GM12878 (cell line): ENCODE data around the gene GALE. TPM values are rescaled to one million over a fixed set of nuclear protein-coding genes. Genes with fewer than 3 reads are reported as not detected.

Experiments
- ATAC-seq: fragments of 200-7000 bp; cut with Tn5 transposase; 3 replicates; pipeline ENCODE4 v1.9.1; 2020; ENCODE audit warnings: mild to moderate bottlenecking, moderate library complexity
- BruUV-seq: library from RNA; stranded (reverse); fragments of 400-500 nt; replicated peaks from 2 replicates; lab custom pipeline; 2021; lab: Mats Ljungman, UMichigan
- CTCF ChIA-PET: fragments of 300-600 bp; sonication (Branson Sonifier 250); formaldehyde crosslinking; extraction: SDS; loops from one replicate; lab custom pipeline; 2021; ENCODE audit warnings: inconsistent platforms; lab: Yijun Ruan, JAX
- POLR2A ChIA-PET: fragments of 350-600 bp; formaldehyde crosslinking; extraction: SDS; loops from one replicate; lab custom pipeline; 2021; ENCODE audit warnings: inconsistent platforms; lab: Charles Lee
- RAD21 ChIA-PET: fragments of 300-600 bp; sonication (Branson Sonifier 250); formaldehyde crosslinking; loops from one replicate; lab custom pipeline; 2023; ENCODE audit warnings: antibody characterized with exemption; ENCODE audit not compliant: unreplicated experiment; lab: Charles Lee
- SMC1A ChIA-PET: fragments of 300-600 bp; sonication (Branson Sonifier 250); formaldehyde crosslinking; loops from one replicate; lab custom pipeline; 2023; ENCODE audit not compliant: unreplicated experiment, uncharacterized antibody; lab: Charles Lee
- DNase-seq: peaks from one replicate; pipeline ENCODE4 v3.0.0-alpha.2; 2011; ENCODE audit warnings: low read depth, low spot score
- FAIRE-seq: peaks from 3 replicates; lab custom pipeline; 2011; peaks lifted over from hg19 to GRCh38; lab: Jason Lieb, UNC
- H2AFZ ChIP-seq: 2 replicates; pipeline ENCODE4 v1.6.0; 2011; ENCODE audit warnings: low read depth, low read length, control low read depth; ENCODE audit not compliant: control insufficient read depth
- H3K27ac ChIP-seq: 2 replicates; pipeline ENCODE4 v1.5.1; 2011; ENCODE audit warnings: control low read depth; ENCODE audit not compliant: control insufficient read depth, insufficient read depth
- H3K27me3 ChIP-seq, 2 experiments: replicated peaks in 1 of 2; 2 replicates each; pipeline versions ENCODE4 v1.6.0 to v1.6.1; 2011; ENCODE audit warnings: low read length in 1 of 2; ENCODE audit not compliant: control insufficient read depth in 2 of 2, insufficient read depth in 2 of 2
- H3K36me3 ChIP-seq, 2 experiments: 2 replicates each; pipeline ENCODE4 v1.5.1; 2011; ENCODE audit warnings: low read length in 1 of 2; ENCODE audit not compliant: control insufficient read depth in 2 of 2, insufficient read depth in 2 of 2
- H3K4me1 ChIP-seq: 2 replicates; pipeline ENCODE4 v1.6.1; 2011; ENCODE audit warnings: mild to moderate bottlenecking, low read length, moderate library complexity, mixed read lengths; ENCODE audit not compliant: control insufficient read depth, insufficient read depth
- H3K4me2 ChIP-seq: 2 replicates; pipeline ENCODE4 v1.6.0; 2011; ENCODE audit warnings: control low read depth; ENCODE audit not compliant: control insufficient read depth, insufficient read depth
- H3K4me3 ChIP-seq: fragments of 200-600 bp; sonication (generic); 2 replicates; pipeline ENCODE4 v1.5.1; 2016
- H3K79me2 ChIP-seq: 2 replicates; pipeline ENCODE4 v1.6.0; 2011; ENCODE audit warnings: low read length; ENCODE audit not compliant: control insufficient read depth, insufficient read depth
- H3K9ac ChIP-seq: 2 replicates; pipeline ENCODE4 v1.8.0; 2011; ENCODE audit warnings: low read length, control low read depth, mixed read lengths; ENCODE audit not compliant: control insufficient read depth, insufficient read depth
- H3K9me3 ChIP-seq: replicated peaks from 3 replicates; pipeline ENCODE4 v1.5.1; 2011; ENCODE audit warnings: mild to moderate bottlenecking, low read length; ENCODE audit not compliant: control insufficient read depth, insufficient read depth
- H4K20me1 ChIP-seq: 2 replicates; pipeline ENCODE4 v1.6.0; 2011; ENCODE audit not compliant: control insufficient read depth, insufficient read depth
- ESRRA ChIP-seq: IDR thresholded peaks from 2 replicates; pipeline ENCODE4 v1.6.1; 2012; ENCODE audit warnings: mild to moderate bottlenecking, low read length, improper control_type of control experiment
- MTA3 ChIP-seq: IDR thresholded peaks from 2 replicates; pipeline ENCODE4 v1.6.1; 2012; ENCODE audit warnings: low read length, inconsistent platforms, borderline replicate concordance
- RELA ChIP-seq: fragments of 450-650 bp; IDR thresholded peaks from 2 replicates; pipeline ENCODE4 v1.8.0; 2014; ENCODE audit warnings: borderline replicate concordance; ENCODE audit not compliant: partially characterized antibody
- SUPT20H ChIP-seq: IDR thresholded peaks from 2 replicates; pipeline ENCODE4 v1.6.1; 2011; ENCODE audit warnings: low read depth, mild to moderate bottlenecking, low read length, moderate library complexity, borderline replicate concordance; ENCODE audit not compliant: control insufficient read depth
- ZNF24 ChIP-seq: fragments of 450-650 bp; IDR thresholded peaks from 2 replicates; pipeline ENCODE4 v1.6.1; 2017; ENCODE audit warnings: antibody characterized with exemption, mild to moderate bottlenecking
- ZNF622 ChIP-seq: fragments of 450-650 bp; IDR thresholded peaks from 2 replicates; pipeline ENCODE4 v1.6.1; 2017; ENCODE audit warnings: mild to moderate bottlenecking, inconsistent platforms
- ZZZ3 ChIP-seq: IDR thresholded peaks from 2 replicates; pipeline ENCODE4 v1.6.1; 2011; ENCODE audit warnings: low read depth; ENCODE audit not compliant: control insufficient read depth, insufficient read length
- WGBS: methylation state at CpG from one replicate; pipeline ENCODE4 v1.1.6; 2016; ENCODE audit warnings: low lambda C conversion rate; ENCODE audit not compliant: insufficient replicate concordance, insufficient coverage; ENCODE audit errors: missing lambda C conversion rate; 5-methylcytosine and 5-hydroxymethylcytosine counted together
- in situ Hi-C: fragments of 300-500 bp; cut with MboI; formaldehyde crosslinking; loops from 9 replicates; pipeline ENCODE4 v1.14.3; 2018; ENCODE audit warnings: mixed read lengths
- intact Hi-C: fragments of 100-400 bp; cut with micrococcal nuclease; formaldehyde crosslinking; loops from one replicate; pipeline ENCODE4 v1.14.2; 2022; ENCODE audit not compliant: unreplicated experiment
- polyA plus RNA-seq, 11 experiments: library from polyadenylated mRNA; depleted of rRNA in 4 of 11; unstranded in 6 of 11; stranded (reverse) in 5 of 11; fragments of >200 nt; fragmentation: Nextera tagmentation in 4 of 11; fragmentation: Illumina TruSeq in 1 of 11; extraction: Ambion mirVana in 4 of 11; extraction: Trizol in 1 of 11; gene quantifications; 1 replicate in 1 of 11; 2 replicates in 10 of 11; pipeline versions ENCODE4 v1.2.1 to v1.2.3, GENCODE V29; 2011 to 2016; ENCODE audit warnings: inconsistent platforms in 2 of 11, missing spikeins in 2 of 11, low read depth in 1 of 11
- total RNA-seq, 4 experiments: library from RNA; depleted of rRNA in 3 of 4; stranded (reverse); fragments of >200 nt in 3 of 4; fragmentation: Illumina TruSeq in 1 of 4; extraction: Trizol in 1 of 4; gene quantifications; 2 replicates each; pipeline versions ENCODE4 v1.2.1 to v1.2.3, GENCODE V29; 2013 to 2021
- TF ChIP-seq, protein P1 (sequence below): fragments of 450-650 bp; IDR thresholded peaks from 2 replicates; pipeline ENCODE4 v1.6.1; 2017; ENCODE audit warnings: mild to moderate bottlenecking, moderate library complexity
- TF ChIP-seq, protein P2 (sequence below): fragments of 450-650 bp; formaldehyde crosslinking; IDR thresholded peaks from 2 replicates; pipeline ENCODE4 v1.4.0; 2020; ENCODE audit warnings: mild to moderate bottlenecking, moderate library complexity

GALE gene
- total and polyA plus RNA-seq, 10 of the 15 experiments (the other 5 are each of a cell fraction or from before 2014, with no cell fraction given), result 4.2 to 93.7 (median 40.4) TPM

DNA sequence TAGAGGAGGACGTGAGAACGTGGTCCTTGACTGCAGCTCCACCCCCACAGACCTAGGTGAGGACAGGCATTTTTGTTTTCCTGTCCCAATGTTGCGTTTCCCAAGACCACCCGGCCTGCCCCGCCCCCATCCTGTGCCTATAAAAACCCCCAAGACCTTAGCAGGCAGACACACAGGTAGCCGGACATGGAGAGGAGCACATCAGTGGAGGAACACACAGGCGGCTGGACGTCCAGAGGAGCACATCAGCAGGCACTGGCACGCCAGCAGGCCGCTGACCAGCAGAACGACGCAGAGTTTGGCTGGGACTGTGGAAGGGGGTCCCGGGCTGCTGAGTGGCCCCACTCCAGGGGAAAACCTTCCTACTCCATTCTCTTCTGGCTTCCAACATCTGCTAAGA is 37.4 kb upstream of the GALE start:
- H3K4me3 ChIP-seq, result peak overlapping the region; percentile 61; the same call in 1 of the 2 replicates
- TF ChIP-seq RELA, result no peak
- TF ChIP-seq ZNF24, result no peak
- no peak for TF ChIP-seq ESRRA
- TF ChIP-seq ZNF622, result no peak
- TF ChIP-seq, protein P1, sequence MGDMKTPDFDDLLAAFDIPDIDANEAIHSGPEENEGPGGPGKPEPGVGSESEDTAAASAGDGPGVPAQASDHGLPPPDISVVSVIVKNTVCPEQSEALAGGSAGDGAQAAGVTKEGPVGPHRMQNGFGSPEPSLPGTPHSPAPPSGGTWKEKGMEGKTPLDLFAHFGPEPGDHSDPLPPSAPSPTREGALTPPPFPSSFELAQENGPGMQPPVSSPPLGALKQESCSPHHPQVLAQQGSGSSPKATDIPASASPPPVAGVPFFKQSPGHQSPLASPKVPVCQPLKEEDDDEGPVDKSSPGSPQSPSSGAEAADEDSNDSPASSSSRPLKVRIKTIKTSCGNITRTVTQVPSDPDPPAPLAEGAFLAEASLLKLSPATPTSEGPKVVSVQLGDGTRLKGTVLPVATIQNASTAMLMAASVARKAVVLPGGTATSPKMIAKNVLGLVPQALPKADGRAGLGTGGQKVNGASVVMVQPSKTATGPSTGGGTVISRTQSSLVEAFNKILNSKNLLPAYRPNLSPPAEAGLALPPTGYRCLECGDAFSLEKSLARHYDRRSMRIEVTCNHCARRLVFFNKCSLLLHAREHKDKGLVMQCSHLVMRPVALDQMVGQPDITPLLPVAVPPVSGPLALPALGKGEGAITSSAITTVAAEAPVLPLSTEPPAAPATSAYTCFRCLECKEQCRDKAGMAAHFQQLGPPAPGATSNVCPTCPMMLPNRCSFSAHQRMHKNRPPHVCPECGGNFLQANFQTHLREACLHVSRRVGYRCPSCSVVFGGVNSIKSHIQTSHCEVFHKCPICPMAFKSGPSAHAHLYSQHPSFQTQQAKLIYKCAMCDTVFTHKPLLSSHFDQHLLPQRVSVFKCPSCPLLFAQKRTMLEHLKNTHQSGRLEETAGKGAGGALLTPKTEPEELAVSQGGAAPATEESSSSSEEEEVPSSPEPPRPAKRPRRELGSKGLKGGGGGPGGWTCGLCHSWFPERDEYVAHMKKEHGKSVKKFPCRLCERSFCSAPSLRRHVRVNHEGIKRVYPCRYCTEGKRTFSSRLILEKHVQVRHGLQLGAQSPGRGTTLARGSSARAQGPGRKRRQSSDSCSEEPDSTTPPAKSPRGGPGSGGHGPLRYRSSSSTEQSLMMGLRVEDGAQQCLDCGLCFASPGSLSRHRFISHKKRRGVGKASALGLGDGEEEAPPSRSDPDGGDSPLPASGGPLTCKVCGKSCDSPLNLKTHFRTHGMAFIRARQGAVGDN, result no peak
- no peak for TF ChIP-seq ZZZ3
- TF ChIP-seq, protein P2, sequence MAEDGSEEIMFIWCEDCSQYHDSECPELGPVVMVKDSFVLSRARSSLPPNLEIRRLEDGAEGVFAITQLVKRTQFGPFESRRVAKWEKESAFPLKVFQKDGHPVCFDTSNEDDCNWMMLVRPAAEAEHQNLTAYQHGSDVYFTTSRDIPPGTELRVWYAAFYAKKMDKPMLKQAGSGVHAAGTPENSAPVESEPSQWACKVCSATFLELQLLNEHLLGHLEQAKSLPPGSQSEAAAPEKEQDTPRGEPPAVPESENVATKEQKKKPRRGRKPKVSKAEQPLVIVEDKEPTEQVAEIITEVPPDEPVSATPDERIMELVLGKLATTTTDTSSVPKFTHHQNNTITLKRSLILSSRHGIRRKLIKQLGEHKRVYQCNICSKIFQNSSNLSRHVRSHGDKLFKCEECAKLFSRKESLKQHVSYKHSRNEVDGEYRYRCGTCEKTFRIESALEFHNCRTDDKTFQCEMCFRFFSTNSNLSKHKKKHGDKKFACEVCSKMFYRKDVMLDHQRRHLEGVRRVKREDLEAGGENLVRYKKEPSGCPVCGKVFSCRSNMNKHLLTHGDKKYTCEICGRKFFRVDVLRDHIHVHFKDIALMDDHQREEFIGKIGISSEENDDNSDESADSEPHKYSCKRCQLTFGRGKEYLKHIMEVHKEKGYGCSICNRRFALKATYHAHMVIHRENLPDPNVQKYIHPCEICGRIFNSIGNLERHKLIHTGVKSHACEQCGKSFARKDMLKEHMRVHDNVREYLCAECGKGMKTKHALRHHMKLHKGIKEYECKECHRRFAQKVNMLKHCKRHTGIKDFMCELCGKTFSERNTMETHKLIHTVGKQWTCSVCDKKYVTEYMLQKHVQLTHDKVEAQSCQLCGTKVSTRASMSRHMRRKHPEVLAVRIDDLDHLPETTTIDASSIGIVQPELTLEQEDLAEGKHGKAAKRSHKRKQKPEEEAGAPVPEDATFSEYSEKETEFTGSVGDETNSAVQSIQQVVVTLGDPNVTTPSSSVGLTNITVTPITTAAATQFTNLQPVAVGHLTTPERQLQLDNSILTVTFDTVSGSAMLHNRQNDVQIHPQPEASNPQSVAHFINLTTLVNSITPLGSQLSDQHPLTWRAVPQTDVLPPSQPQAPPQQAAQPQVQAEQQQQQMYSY (CRISPR knock-in tag), result no peak
- TF ChIP-seq MTA3, result no peak
- TF ChIP-seq SUPT20H, result no peak
- peak overlapping the region; percentile 80 for H3K4me2 ChIP-seq
- H3K36me3 ChIP-seq, result no peaks in the 10 kb centered on the region
- no peaks in the 10 kb centered on the region; the same call in 2 of the 3 replicates for H3K9me3 ChIP-seq
- H3K27me3 ChIP-seq, result no peaks in the 10 kb centered on the region
- ChIA-PET SMC1A (interaction anchor here (1.2 to 1.6 kb wide), 2 partner anchors 10 to 27 kb away, joined by 3 to 8 read pairs; no protein-coding TSS in a partner anchor), RAD21 (interaction anchor here (1.8 kb wide), 1 partner anchor 27 kb away, joined by 14 read pairs; no protein-coding TSS in a partner anchor), CTCF (interaction anchor here (0.7 to 3.7 kb wide), 3 partner anchors 15 to 79 kb away, joined by 3 to 16 read pairs (median 3); no protein-coding TSS in a partner anchor), POLR2A (interaction anchor here (0.7 to 1.9 kb wide), 3 partner anchors 13 to 72 kb away, joined by 4 to 13 read pairs (median 5); partner anchors contain the start of gene HMGCL)
- no peaks in the 10 kb centered on the region for H4K20me1 ChIP-seq
- intact Hi-C loops, result no loop called here
- FAIRE-seq, result no peak
- in situ Hi-C loops, result no loop called here
- BruUV-seq, result no TSS peak
- peak overlapping the region; percentile 77 for H2AFZ ChIP-seq
- no peak overlapping the region for H3K9ac ChIP-seq
- H3K4me1 ChIP-seq, result no peaks in the 10 kb centered on the region
- 8% methylated on average over 13 of the region's 13 CpGs for WGBS
- ATAC-seq, result peak; percentile 19
- no peaks in the 10 kb centered on the region for H3K79me2 ChIP-seq
- H3K27ac ChIP-seq, result no peak overlapping the region
- no peak for DNase-seq
